HepG2 (cell line): Measurements from ENCODE around the gene ERFL. TPM values are rescaled to one million over a fixed set of nuclear protein-coding genes. Genes with fewer than 3 reads are reported as not detected.

Experiments
- DDIT3 ChIP-seq: sonication (generic); formaldehyde crosslinking; IDR thresholded peaks from 2 replicates; pipeline ENCODE4 v1.4.0; 2020; ENCODE audit warnings: mild to moderate bottlenecking, missing genetic modification reagents
- IKZF4 ChIP-seq: sonication (generic); formaldehyde crosslinking; IDR thresholded peaks from 2 replicates; pipeline ENCODE4 v1.5.1; 2020; ENCODE audit warnings: borderline replicate concordance, mild to moderate bottlenecking, low read depth, missing genetic modification reagents; ENCODE audit errors: not compliant biosample characterization
- MAX ChIP-seq: IDR thresholded peaks from 2 replicates; pipeline ENCODE4 v1.6.1; 2012; ENCODE audit warnings: inconsistent platforms
- NPAS2 ChIP-seq: sonication (generic); formaldehyde crosslinking; IDR thresholded peaks from 2 replicates; pipeline ENCODE4 v1.8.0; 2022; ENCODE audit warnings: mild to moderate bottlenecking, missing genetic modification reagents, borderline replicate concordance
- NR2C2 ChIP-seq: sonication (generic); formaldehyde crosslinking; IDR thresholded peaks from 2 replicates; pipeline ENCODE4 v1.4.0; 2020; ENCODE audit warnings: missing genetic modification reagents, mild to moderate bottlenecking, moderate library complexity, borderline replicate concordance
- PBX3 ChIP-seq: sonication (generic); formaldehyde crosslinking; IDR thresholded peaks from 2 replicates; pipeline ENCODE4 v1.8.1; 2023; ENCODE audit warnings: missing genetic modification reagents, inconsistent platforms, borderline replicate concordance
- SMAD1 ChIP-seq: sonication (generic); formaldehyde crosslinking; IDR thresholded peaks from 2 replicates; pipeline ENCODE4 v1.4.0; 2020; ENCODE audit warnings: missing genetic modification reagents, low read depth, mild to moderate bottlenecking, borderline replicate concordance
- TGIF2 ChIP-seq: IDR thresholded peaks from 2 replicates; pipeline ENCODE4 v1.6.1; 2016; ENCODE audit warnings: control low read depth, missing compliant biosample characterization
- ZBTB25 ChIP-seq: IDR thresholded peaks from 2 replicates; pipeline ENCODE4 v1.6.1; 2018; ENCODE audit warnings: missing genetic modification reagents
- ZC3H4 ChIP-seq: sonication (generic); formaldehyde crosslinking; IDR thresholded peaks from 2 replicates; pipeline ENCODE4 v1.4.0; 2020; ENCODE audit warnings: missing genetic modification reagents, borderline replicate concordance
- ZHX2 ChIP-seq, 2 experiments: sonication (generic) in 1 of 2; formaldehyde crosslinking in 1 of 2; IDR thresholded peaks; 2 replicates each; pipeline versions ENCODE4 v1.6.1 to v1.9.0; 2014 to 2022; ENCODE audit warnings: antibody characterized with exemption in 1 of 2, borderline replicate concordance in 1 of 2, inconsistent platforms in 1 of 2, low read depth in 1 of 2, missing genetic modification reagents in 1 of 2
- ZNF292 ChIP-seq: sonication (generic); formaldehyde crosslinking; IDR thresholded peaks from 2 replicates; pipeline ENCODE4 v1.8.1; 2022; ENCODE audit warnings: mild to moderate bottlenecking, low read depth, missing genetic modification reagents, borderline replicate concordance
- ZNF354B ChIP-seq: sonication (generic); formaldehyde crosslinking; IDR thresholded peaks from 2 replicates; pipeline ENCODE4 v1.8.0; 2022; ENCODE audit warnings: mild to moderate bottlenecking, missing genetic modification reagents
- ZNF710 ChIP-seq: sonication (generic); formaldehyde crosslinking; IDR thresholded peaks from 2 replicates; pipeline ENCODE4 v1.5.0; 2020; ENCODE audit warnings: mild to moderate bottlenecking, missing genetic modification reagents, borderline replicate concordance
- ZSCAN31 ChIP-seq: sonication (generic); formaldehyde crosslinking; IDR thresholded peaks from 2 replicates; pipeline ENCODE4 v1.5.0; 2020; ENCODE audit warnings: low read depth, mild to moderate bottlenecking, missing genetic modification reagents
- polyA plus RNA-seq, 8 experiments: library from polyadenylated mRNA; depleted of rRNA in 3 of 8; stranded (reverse) in 7 of 8; unstranded in 1 of 8; fragments of >200 nt; fragmentation: Illumina TruSeq in 4 of 8; extraction: Trizol in 4 of 8; gene quantifications; 2 replicates each; pipeline versions ENCODE4 v1.2.1 to v1.2.3, GENCODE V29; 2011 to 2016; ENCODE audit warnings: low read depth in 4 of 8, missing spikeins in 1 of 8, mixed read lengths in 1 of 8; ENCODE audit not compliant: insufficient read depth in 1 of 8
- total RNA-seq, 5 experiments: library from RNA; depleted of rRNA; stranded (reverse); fragments of >200 nt; fragmentation: Illumina TruSeq; extraction: Trizol; gene quantifications; 2 replicates each; pipeline ENCODE4 v1.2.3, GENCODE V29; 2016; ENCODE audit warnings: low read depth in 1 of 5

Gene ERFL
- total and polyA plus RNA-seq, 2 of the 13 experiments (the other 11 are each of a cell fraction or from before 2014, with no cell fraction given), result not detected

- TF ChIP-seq ZHX2 (IDR thresholded peaks at IDR 0.05; ENCODE audit: low read depth), result peak; percentile 75
- no peak; the same call in 1 of the 2 replicates for TF ChIP-seq ZHX2 (CRISPR knock-in tag; IDR thresholded peaks at IDR 0.05; ENCODE audit: borderline replicate concordance)
- TF ChIP-seq PBX3 (CRISPR knock-in tag), result no peak
- peak; percentile 49; the same call in 1 of the 2 replicates for TF ChIP-seq MAX
- TF ChIP-seq ZSCAN31 (CRISPR knock-in tag), result no peak; the same call in 1 of the 2 replicates
- no peak for TF ChIP-seq ZC3H4 (CRISPR knock-in tag)
- TF ChIP-seq SMAD1 (CRISPR knock-in tag), result no peak
- TF ChIP-seq NPAS2 (CRISPR knock-in tag), result no peak
- TF ChIP-seq ZNF710 (CRISPR knock-in tag), result no peak; the same call in 1 of the 2 replicates
- peak; percentile 79; the same call in 1 of the 2 replicates for TF ChIP-seq TGIF2
- no peak for TF ChIP-seq IKZF4 (CRISPR knock-in tag)
- peak; percentile 96 for TF ChIP-seq ZBTB25 (CRISPR knock-in tag)
- no peak for TF ChIP-seq DDIT3 (CRISPR knock-in tag)
- TF ChIP-seq ZNF354B, result no peak
- TF ChIP-seq NR2C2 (CRISPR knock-in tag), result peak; percentile 55
- no peak for TF ChIP-seq ZNF292
These were observed 44.2 kb downstream of the ERFL start (continued) for GRCh38 chr19:41883821-41884733.
